DMS79 (cell line): ENCODE data around the gene ZDHHC20.

ENCODE experiments used
- DNase-seq: peaks from one replicate; lab custom pipeline; 2025; lab: John Stamatoyannopoulos, UW

The ZDHHC20 gene

GRCh38 chr13:21458813-21459701 lies at the start of gene ZDHHC20:
Gene ZDHHC20 (minus strand): TSS chr13:21459303. CDS start chr13:21459171, 132 bp downstream.
- peak; percentile 25 for DNase-seq

DNA sequence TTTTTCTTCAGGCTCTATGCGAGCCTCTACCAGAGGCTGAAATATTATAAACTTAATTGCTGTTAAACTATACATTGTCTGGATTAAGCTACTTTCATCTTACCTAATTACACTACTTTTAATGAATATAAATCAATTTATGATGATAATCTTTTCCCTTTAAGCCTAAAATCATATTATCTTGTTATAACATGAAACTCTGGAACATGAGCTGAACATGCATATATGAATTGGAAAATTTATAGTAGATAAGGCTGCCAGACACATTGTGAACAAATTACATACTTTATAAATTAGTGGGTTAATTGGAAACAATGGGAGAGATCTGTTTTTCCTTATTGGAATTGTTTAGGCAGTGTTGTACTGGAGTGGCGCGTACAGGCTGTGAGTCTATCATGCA lies 45.3 kb upstream of the ZDHHC20 start:
- DNase-seq = no peak

DNA sequence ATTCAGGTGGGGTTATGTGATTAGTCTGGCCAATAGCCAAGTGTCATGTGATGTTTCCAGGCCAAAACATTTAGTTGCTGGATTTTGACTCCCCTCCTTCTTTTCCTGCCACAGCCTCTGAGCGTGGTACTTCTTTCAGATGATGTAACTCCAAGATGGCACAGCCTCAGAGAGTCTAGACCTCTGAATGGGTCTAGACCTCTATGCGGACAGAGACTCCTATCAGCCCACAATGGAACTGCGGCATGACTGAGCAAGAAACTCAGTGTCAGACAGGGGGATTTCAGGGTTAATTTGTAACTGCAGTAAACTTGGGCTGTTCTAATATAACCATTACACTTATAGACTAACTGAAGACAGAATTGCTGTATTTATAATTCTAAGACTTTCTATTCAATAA lies 42.6 kb upstream of the ZDHHC20 start:
- DNase-seq = no peak

GRCh38 chr13:21486322-21486721 lies 27.2 kb upstream of the ZDHHC20 start:
- no peak for DNase-seq

- DNase-seq = no peak
Observed at GRCh38 chr13:21483748-21484147, 24.6 kb upstream of the ZDHHC20 start.

GRCh38 chr13:21481359-21481758 lies 22.3 kb upstream of the ZDHHC20 start:
- no peak for DNase-seq

- DNase-seq = peak; percentile 8
Observed at GRCh38 chr13:21478881-21479808, 20.0 kb upstream of the ZDHHC20 start.

DNA sequence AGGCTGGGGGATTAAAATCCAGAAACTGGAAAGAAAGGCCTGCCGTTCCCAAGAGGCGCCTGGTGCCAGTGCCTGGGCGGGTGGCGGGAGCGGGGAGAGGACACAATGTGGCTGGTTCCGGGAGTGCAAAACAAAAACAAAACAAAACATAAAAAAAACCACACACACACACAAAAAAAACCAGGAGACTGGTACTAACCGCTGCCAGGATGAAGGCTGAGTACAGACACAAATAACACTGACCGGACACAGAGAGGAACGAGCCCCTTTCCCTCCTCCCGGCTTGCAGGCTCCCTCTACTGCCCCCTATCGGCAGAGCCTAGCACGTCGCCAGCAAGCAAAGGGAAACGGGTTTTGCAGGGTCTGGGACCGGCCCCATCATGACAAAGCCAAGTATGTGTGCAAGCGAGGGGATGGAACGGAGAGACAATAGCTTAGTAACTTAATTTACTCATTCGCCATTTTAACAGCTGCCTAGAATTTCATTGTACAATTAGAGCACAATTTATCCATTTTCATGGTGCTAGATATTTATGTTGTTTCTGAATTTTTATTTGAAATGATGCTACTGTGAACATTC lies 17.9 kb upstream of the ZDHHC20 start:
- DNase-seq = peak; percentile 16

- DNase-seq = no peak
Observed at GRCh38 chr13:21475115-21475514, 16.0 kb upstream of the ZDHHC20 start.

DNA sequence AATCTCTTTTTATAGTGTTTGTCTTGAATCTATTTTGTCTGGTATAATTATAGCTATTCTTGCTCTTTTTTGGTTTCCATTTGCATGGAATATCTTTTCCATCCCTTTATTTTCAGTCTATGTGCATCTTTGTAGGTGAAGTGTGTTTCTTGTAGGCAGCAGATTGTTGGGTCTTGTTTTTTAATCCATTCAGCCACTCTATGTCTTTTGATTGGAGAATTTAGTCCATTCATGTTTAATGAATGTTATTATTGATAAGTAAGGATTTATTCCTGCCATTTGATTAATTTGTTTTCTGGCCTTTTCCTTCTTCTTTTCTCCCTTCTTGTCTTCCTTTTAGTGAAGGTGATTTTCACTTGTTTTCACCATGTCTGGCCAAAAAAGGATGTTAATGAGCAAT lies 11.7 kb upstream of the ZDHHC20 start:
- no peak for DNase-seq

DNA sequence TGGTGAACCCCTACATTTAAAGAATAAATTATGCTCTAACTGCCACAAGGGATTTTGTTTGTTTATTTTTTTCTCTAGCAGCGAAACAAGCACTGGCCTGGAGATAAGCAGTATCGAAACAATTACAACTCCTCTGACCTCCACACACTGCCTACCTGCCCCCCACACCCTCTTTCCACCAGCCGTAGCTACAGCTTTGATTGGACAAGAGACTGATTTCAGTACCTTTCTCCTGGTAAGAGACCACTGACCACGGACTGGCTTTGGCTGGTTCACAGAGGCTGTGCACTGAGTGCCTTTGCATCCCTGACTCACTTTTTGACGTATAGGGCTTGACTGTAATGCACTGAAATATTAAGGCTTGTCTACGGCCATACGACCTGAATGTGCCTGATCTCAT lies 7.4 kb upstream of the ZDHHC20 start:
- DNase-seq = no peak

DNA sequence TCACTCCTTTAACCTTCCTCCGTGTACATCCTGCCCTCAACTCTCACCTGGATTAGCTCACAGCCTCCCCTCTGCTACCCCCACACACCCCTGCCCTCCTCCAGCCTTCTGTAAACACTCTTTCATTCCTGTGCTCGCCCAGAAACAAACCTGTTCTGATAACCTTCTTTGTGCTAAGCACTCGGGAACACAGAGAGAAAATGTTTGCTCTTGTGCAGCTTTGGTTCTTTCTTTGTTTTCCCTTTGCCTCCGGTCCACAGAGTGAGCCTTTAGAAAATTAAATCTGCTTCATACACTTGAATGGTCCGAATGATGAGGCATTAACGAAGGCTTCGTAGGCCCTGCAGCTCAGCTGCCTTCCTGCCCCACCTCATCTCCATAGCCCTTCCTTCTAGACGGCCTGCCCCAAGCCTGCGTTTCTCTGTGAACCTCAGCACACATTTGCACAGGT lies 6.6 kb upstream of the ZDHHC20 start:
- no peak for DNase-seq

DNA sequence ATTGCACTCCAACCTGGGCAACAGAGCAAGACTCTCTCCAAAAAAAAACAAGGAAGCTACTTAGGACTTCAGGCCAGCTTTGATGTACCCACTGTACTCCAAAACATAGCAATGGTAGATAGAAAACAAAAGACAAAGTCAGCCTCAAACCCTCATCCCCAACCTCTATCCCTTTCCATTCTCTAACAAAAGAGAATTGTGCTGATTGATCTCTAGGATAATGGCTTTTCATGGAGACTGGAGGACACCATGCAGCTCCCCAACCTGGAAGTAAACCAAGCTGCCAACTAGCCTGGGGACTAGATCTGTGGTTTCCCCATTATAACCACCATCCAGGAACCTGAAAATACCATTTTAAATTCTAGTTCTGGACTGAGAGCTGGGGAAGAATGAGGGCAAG lies 4.3 kb upstream of the ZDHHC20 start:
- DNase-seq = no peak

GRCh38 chr13:21461131-21461530 lies 2.0 kb upstream of the ZDHHC20 start:
- DNase-seq = no peak

DNA sequence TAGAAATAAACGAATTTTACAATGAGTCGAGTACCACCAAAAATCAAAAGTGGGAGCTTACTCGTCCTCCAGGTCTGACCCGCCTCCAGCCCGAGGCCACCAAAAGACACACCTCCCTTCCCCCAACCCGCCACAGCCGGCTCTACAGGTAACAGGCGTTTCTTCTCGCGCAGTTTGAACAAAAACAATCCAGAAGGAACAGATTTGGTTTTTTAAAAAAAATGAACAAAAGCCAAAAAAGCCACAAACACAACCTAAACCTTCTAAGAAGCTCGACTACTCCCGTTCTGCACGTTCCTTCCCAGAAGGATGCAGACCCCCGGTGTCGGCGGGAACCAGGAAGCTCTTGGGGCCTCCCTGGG lies 671 bp downstream of the ZDHHC20 start:
- DNase-seq = peak; percentile 6

DNA sequence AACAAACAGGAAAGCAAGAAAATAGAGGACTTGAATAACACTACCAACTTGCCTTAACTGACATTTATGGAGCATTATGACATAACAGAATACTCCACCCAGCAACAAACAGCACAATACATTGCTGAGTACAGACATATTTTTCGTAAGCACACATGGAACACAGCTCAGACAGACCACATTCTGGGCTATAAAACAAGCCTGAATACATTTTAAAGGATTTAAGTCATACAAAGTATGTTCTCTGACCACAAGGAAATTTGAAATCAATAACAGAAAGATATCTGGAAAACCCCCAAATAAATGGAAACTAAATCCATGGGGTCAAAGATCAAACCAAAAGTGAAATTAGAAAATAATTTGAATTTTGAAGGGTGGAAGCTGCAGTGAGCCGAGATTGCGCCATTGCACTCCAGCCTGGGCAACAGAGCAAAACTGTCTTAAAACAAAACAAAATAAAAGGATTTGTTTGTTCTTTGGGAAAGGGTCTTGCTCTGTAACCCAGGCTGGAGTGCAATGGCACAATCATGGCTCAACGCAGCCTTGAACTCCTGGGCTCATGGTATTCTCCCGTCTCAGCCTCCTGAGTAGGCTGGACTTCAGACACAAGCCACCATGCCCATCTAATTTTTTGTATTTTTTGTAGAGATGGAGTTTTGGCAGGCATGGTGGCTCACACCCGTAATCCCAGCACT lies 5.6 kb downstream of the ZDHHC20 start:
- DNase-seq = no peak

GRCh38 chr13:21450936-21451335 lies 8.2 kb downstream of the ZDHHC20 start:
- DNase-seq = no peak

- DNase-seq = no peak
Observed at GRCh38 chr13:21446656-21447055, 12.4 kb downstream of the ZDHHC20 start.

DNA sequence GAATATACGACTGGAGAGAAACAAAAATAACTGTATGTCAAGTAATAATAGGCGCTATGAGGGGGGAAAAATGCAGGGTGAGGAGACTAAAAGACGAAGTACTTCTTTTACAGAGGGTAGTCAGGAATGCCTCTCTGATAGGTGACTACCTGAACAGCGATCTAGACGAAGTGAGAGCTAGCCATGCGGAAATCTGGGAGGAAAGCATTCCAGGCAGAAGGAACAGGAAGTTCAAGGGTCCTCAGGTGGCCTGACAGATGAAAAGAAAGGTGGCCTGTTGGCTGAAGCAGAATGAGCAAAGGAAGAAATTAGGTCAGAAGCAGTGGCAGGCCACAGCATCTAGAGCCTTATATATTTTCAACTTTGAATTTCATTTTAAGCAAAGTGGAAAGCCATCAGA lies 13.3 kb downstream of the ZDHHC20 start:
- no peak for DNase-seq

GRCh38 chr13:21443171-21443570 lies 15.9 kb downstream of the ZDHHC20 start:
- no peak for DNase-seq

DNA sequence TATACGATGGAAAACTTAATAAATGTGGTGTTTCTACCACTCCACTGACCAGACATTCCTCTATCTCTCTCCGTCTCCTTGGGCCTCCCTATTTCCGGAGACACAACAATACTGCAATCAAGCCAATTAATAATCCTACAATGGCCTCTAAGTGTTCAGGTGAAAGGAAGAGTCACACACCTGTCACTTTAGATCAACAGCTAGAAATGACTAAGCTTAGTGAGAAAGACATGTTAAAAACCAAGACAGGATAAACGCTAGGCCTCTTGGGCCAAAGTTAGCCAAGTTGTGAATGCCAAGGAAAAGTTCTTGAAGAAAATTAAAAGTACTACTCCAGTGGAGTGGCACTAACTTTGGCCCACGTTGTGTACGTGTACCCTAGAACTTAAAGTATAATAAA lies 22.5 kb downstream of the ZDHHC20 start:
- no peak for DNase-seq

GRCh38 chr13:21435687-21436151 lies 23.4 kb downstream of the ZDHHC20 start:
- no peak for DNase-seq
